Epithelial cell of proximal tubule (primary cell): ENCODE results near the gene COQ8A. TPM values are rescaled to one million over a fixed set of nuclear protein-coding genes. Genes with fewer than 3 reads are reported as not detected.
"Not testable (repeated sequence)": the region's sequence is repeated elsewhere in the genome, so short reads cannot be mapped to it uniquely, and the experiment has no call there.

Source experiments
- DNase-seq: peaks from one replicate; pipeline ENCODE4 v3.0.0-alpha.2; 2011; ENCODE audit warnings: low read depth
- H3K4me3 ChIP-seq: 2 replicates; pipeline ENCODE4 v1.5.1; 2011; ENCODE audit warnings: low read depth, mild to moderate bottlenecking, low read length
- CTCF ChIP-seq: conservative IDR thresholded peaks from 2 replicates; pipeline ENCODE4 v1.5.1; 2012; ENCODE audit warnings: low read depth, mild to moderate bottlenecking, low read length
- total RNA-seq: library from RNA; depleted of rRNA; stranded (reverse); fragments of >200 nt; gene quantifications from 2 replicates; pipeline ENCODE4 v1.2.3, GENCODE V29; 2015

COQ8A gene
- total RNA-seq, 1 donor from 2014 or later = 9.8 TPM

GRCh38 chr1:226950871-226951270 lies 10.8 kb downstream of the COQ8A start:
- DNase-seq = no peak
- TF ChIP-seq CTCF = no peak
- no peak overlapping the region for H3K4me3 ChIP-seq

GRCh38 chr1:226951286-226952117 lies 11.4 kb downstream of the COQ8A start:
- H3K4me3 ChIP-seq = no peak overlapping the region
- TF ChIP-seq CTCF = no peak
- DNase-seq = no peak

- no peak for DNase-seq
- no peak overlapping the region for H3K4me3 ChIP-seq
- TF ChIP-seq CTCF = no peak
These were observed 12.0 kb downstream of the COQ8A start for GRCh38 chr1:226952118-226952441.

GRCh38 chr1:226953175-226953800 lies 13.2 kb downstream of the COQ8A start:
- H3K4me3 ChIP-seq = no peak overlapping the region
- TF ChIP-seq CTCF = no peak
- DNase-seq = no peak

- no peak overlapping the region for H3K4me3 ChIP-seq
- DNase-seq = no peak
- TF ChIP-seq CTCF = no peak
These were observed 14.2 kb downstream of the COQ8A start for GRCh38 chr1:226954337-226954736.

GRCh38 chr1:226954777-226955176 lies 14.7 kb downstream of the COQ8A start:
- TF ChIP-seq CTCF = no peak
- DNase-seq = no peak
- H3K4me3 ChIP-seq = no peak overlapping the region

- not testable (repeated sequence) for H3K4me3 ChIP-seq, DNase-seq
These were observed 15.8 kb downstream of the COQ8A start for GRCh38 chr1:226955857-226956256.
